ENCODE measurements around the gene CNIH4.
"Not testable (repeated sequence)": the region's sequence is repeated elsewhere in the genome, so short reads cannot be mapped to it uniquely, and the experiment has no call there.

CNIH4 gene

GRCh38 chr1:224349716-224350115, 7.0 kb upstream of the CNIH4 start:
- not testable (repeated sequence) for DNase-seq

- not testable (repeated sequence) for DNase-seq
These were observed 4.1 kb upstream of the CNIH4 start for GRCh38 chr1:224352436-224353085.

GRCh38 chr1:224353975-224354925, 2.4 kb upstream of the CNIH4 start:
- no peak for DNase-seq

- no peak for DNase-seq
These were observed 996 bp downstream of the CNIH4 start for GRCh38 chr1:224357626-224358124.

GRCh38 chr1:224358237-224358636, 1.6 kb downstream of the CNIH4 start:
- DNase-seq = no peak

- DNase-seq = no peak
These were observed 2.5 kb downstream of the CNIH4 start for GRCh38 chr1:224359207-224359606.

GRCh38 chr1:224368409-224368808, 11.7 kb downstream of the CNIH4 start:
- DNase-seq = no peak

GRCh38 chr1:224373008-224373590, 16.4 kb downstream of the CNIH4 start:
- DNase-seq = no peak

- DNase-seq = no peak
These were observed 18.4 kb downstream of the CNIH4 start for GRCh38 chr1:224375059-224375458.

- DNase-seq = no peak
These were observed 21.0 kb downstream of the CNIH4 start for GRCh38 chr1:224377676-224378006.

GRCh38 chr1:224378855-224379631, 22.4 kb downstream of the CNIH4 start:
- DNase-seq = no peak

GRCh38 chr1:224380003-224380402, 23.3 kb downstream of the CNIH4 start:
- DNase-seq = no peak

- DNase-seq = no peak
These were observed 25.3 kb downstream of the CNIH4 start for GRCh38 chr1:224381880-224382548.

- DNase-seq = no peak
These were observed 26.5 kb downstream of the CNIH4 start for GRCh38 chr1:224383218-224383617.

- no peak for DNase-seq
These were observed 30.7 kb downstream of the CNIH4 start for GRCh38 chr1:224387302-224387912.

- DNase-seq = no peak
These were observed 31.3 kb downstream of the CNIH4 start for GRCh38 chr1:224387943-224388342.

- no peak for DNase-seq
These were observed 33.8 kb downstream of the CNIH4 start for GRCh38 chr1:224390517-224390916.

- no peak for DNase-seq
These were observed 36.0 kb downstream of the CNIH4 start for GRCh38 chr1:224392411-224393249.

GRCh38 chr1:224393294-224393693, 36.6 kb downstream of the CNIH4 start:
- no peak for DNase-seq

- DNase-seq = no peak
These were observed 43.2 kb downstream of the CNIH4 start for GRCh38 chr1:224399887-224400286.

GRCh38 chr1:224402472-224403036, 45.9 kb downstream of the CNIH4 start:
- no peak for DNase-seq
